ENCODE measurements around the gene SAC3D1. TPM values are rescaled to one million over a fixed set of nuclear protein-coding genes. Genes with fewer than 3 reads are reported as not detected.

The SAC3D1 gene
- total and polyA plus RNA-seq, 2 of the 8 experiments (the other 6 are each of a cell fraction or from before 2014, with no cell fraction given), result 19.4 to 25.8 TPM

GRCh38 chr11:65065851-65066250 lies 24.8 kb downstream of the SAC3D1 start:
- no peaks in the 10 kb centered on the region for H3K9me3 ChIP-seq (ENCODE audit: insufficient read depth in 2 of 2, low read depth in 1 of 2, low read length in 1 of 2)
- H4K91ac ChIP-seq (replicated peaks; ENCODE audit: insufficient read length, low read length), result peak overlapping the region; percentile 79
- H3K27me3 ChIP-seq (replicated peaks in 1 of 4; ENCODE audit: control insufficient read depth in 3 of 4, extremely low read depth in 1 of 4, insufficient read depth in 3 of 4, low read length in 3 of 4), result no peaks in the 10 kb centered on the region
- H3K9ac ChIP-seq (replicated peaks in 1 of 4; ENCODE audit: extremely low read depth in 1 of 4, low read depth in 3 of 4, low read length in 3 of 4), result 0 out of 7 replicates have a peak overlapping the region, but pooled peaks of 1 of the 4 experiments have one; percentile 48
- H3K27ac ChIP-seq (ENCODE audit: low read depth, low read length), result peak overlapping the region; percentile 52; the same call in 1 of the 2 replicates
- H3K4me3 ChIP-seq (ENCODE audit: extremely low read depth in 1 of 4, insufficient read depth in 2 of 4, low read depth in 3 of 4, low read length in 4 of 4), result no peak overlapping the region
- H3K18ac ChIP-seq (ENCODE audit: extremely low read depth, low read length), result peak overlapping the region; percentile 95; the same call in 1 of the 2 replicates
- FAIRE-seq (no peak), DNase-seq (ENCODE audit: low read depth in 1 of 2, low spot score in 2 of 2) (no peak)
- WGBS, 2 experiments (ENCODE audit: extremely low coverage in 1 of 2, insufficient coverage in 1 of 2, insufficient read length in 1 of 2, insufficient replicate concordance in 2 of 2, low coverage in 1 of 2, low lambda C conversion rate in 2 of 2, missing lambda C conversion rate in 1 of 2), result 98% methylated on average over 5 of the region's 7 CpGs; no CpG with 5 or more reads in 1 of the 2 experiments
- H3K14ac ChIP-seq (ENCODE audit: insufficient read length), result no peak overlapping the region
- H4K5ac ChIP-seq (ENCODE audit: insufficient read length, low read depth, low read length), result peak overlapping the region; percentile 34
- H2AFZ ChIP-seq (ENCODE audit: low read length), result no peak overlapping the region
- peak overlapping the region; percentile 81; the same call in 1 of the 2 replicates for H4K8ac ChIP-seq (ENCODE audit: extremely low read depth, insufficient read depth, low read length)
- no peak overlapping the region for H2AK5ac ChIP-seq (ENCODE audit: low read depth, low read length)
- H3K56ac ChIP-seq (replicated peaks; ENCODE audit: insufficient read length, low read depth, low read length), result no peak overlapping the region
- no peaks in the 10 kb centered on the region for H4K20me1 ChIP-seq (replicated peaks in 1 of 2; ENCODE audit: control insufficient read depth in 1 of 2, insufficient read depth in 2 of 2, low read length in 2 of 2)
- H3K36me3 ChIP-seq (ENCODE audit: control insufficient read depth in 2 of 4, insufficient read depth in 4 of 4, low read length in 3 of 4), result no peaks in the 10 kb centered on the region
- H2BK15ac ChIP-seq (ENCODE audit: low read length), result peak overlapping the region; percentile 12; the same call in 1 of the 2 replicates
- CTCF ChIA-PET (ENCODE audit: partially characterized antibody), result interaction anchor here (0.7 to 3.1 kb wide), 6 partner anchors 8 to 219 kb away, joined by 3 to 21 read pairs (median 5); no protein-coding TSS in a partner anchor
- H3K79me1 ChIP-seq (ENCODE audit: low read depth, low read length), result no peaks in the 10 kb centered on the region
- H3K4ac ChIP-seq (replicated peaks; ENCODE audit: insufficient read length, low read depth, low read length), result peak overlapping the region; percentile 95
- POLR2A ChIA-PET (ENCODE audit: partially characterized antibody), result interaction anchor here (0.9 to 21.6 kb wide), 10 partner anchors 10 to 288 kb away, joined by 3 to 230 read pairs (median 4); partner anchors contain the start of genes ARL2, EHD1, FAU and MRPL49
- no peaks in the 10 kb centered on the region for H3K23me2 ChIP-seq (ENCODE audit: low read depth, low read length)
- peak overlapping the region; percentile 69; the same call in 1 of the 2 replicates for H2BK5ac ChIP-seq (ENCODE audit: low read depth, low read length)
- H3K23ac ChIP-seq (ENCODE audit: insufficient read length), result no peak overlapping the region
- peaks cover 5 to 23% (median 17%) of the 10 kb centered on the region in 4 experiments for H3K4me1 ChIP-seq (replicated peaks in 1 of 4; ENCODE audit: control insufficient read depth in 3 of 4, insufficient read depth in 4 of 4, low read length in 3 of 4)
- peak overlapping the region; percentile 31 to 55; a peak in 1 of 4 replicates for H3K4me2 ChIP-seq (ENCODE audit: insufficient read depth in 1 of 2, low read depth in 2 of 2, low read length in 2 of 2)
- H2BK12ac ChIP-seq (ENCODE audit: low read depth, low read length), result peak overlapping the region; percentile 92; the same call in 1 of the 2 replicates
- H3K79me2 ChIP-seq (ENCODE audit: control insufficient read depth in 1 of 2, insufficient read depth in 2 of 2, low read length in 2 of 2), result no peaks in the 10 kb centered on the region
- no peak overlapping the region for H2BK120ac ChIP-seq (replicated peaks; ENCODE audit: low read depth, low read length)
- H2BK20ac ChIP-seq (ENCODE audit: low read length), result no peak overlapping the region
- TF ChIP-seq ATF3 (IDR thresholded peaks at IDR 0.05; ENCODE audit: insufficient read depth, low read depth, low read length), result no peak
- TF ChIP-seq POLR2A (IDR thresholded peaks at IDR 0.05; ENCODE audit: control extremely low read depth in 1 of 2, low read depth in 2 of 2, low read length in 2 of 2), result no peak
- TF ChIP-seq JUN (IDR thresholded peaks at IDR 0.05; ENCODE audit: low read depth, low read length), result no peak
- TF ChIP-seq SP1 (IDR thresholded peaks at IDR 0.05; ENCODE audit: low read depth, low read length), result no peak
- TF ChIP-seq ATF2 (IDR thresholded peaks at IDR 0.05; ENCODE audit: low read length), result no peak
- no peak for TF ChIP-seq SUZ12 (IDR thresholded peaks at IDR 0.05; ENCODE audit: low read length)
- TF ChIP-seq BCL11A (IDR thresholded peaks at IDR 0.05; ENCODE audit: low read depth in 2 of 2, low read length in 2 of 2), result no peak
- no peak for TF ChIP-seq RNF2 (IDR thresholded peaks at IDR 0.05; ENCODE audit: borderline replicate concordance, low read depth, low read length, missing control alignments, poor library complexity, severe bottlenecking)
- no peak for TF ChIP-seq ASH2L (IDR thresholded peaks at IDR 0.05; ENCODE audit: low read length)
- TF ChIP-seq TAF7 (optimal IDR thresholded peaks at IDR 0.05; ENCODE audit: borderline replicate concordance, low read depth, low read length), result no peak
